Globus pallidus (tissue), 1 donor: ENCODE data around the gene SCUBE1.

Source experiments
- DNase-seq: peaks from one replicate; pipeline ENCODE4 v3.0.0-alpha.2; 2015; ENCODE audit warnings: low spot score

SCUBE1 gene

GRCh38 chr22:43277987-43278601 is 65.1 kb downstream of the SCUBE1 start:
- no peak for DNase-seq

DNA sequence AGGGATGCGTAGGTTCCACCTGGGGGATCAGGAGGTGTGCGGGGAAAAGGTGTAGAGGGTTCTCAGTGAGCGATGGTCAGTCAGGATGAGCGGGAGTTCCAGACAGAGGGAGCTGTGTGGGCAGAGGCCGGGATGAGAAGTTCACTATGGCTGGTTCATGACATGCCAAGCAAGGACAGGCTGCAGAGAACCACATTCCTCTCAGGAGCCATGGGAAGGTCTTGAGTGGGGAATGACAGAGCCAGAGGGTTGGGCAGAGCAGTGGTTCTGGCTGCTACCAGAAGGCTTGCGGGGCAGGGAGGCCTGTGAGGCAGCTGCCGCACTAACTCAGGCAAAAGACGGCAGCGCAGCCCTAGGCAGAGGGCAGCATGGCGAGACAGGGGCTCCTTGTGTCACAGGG is 66.1 kb downstream of the SCUBE1 start:
- DNase-seq: no peak

DNA sequence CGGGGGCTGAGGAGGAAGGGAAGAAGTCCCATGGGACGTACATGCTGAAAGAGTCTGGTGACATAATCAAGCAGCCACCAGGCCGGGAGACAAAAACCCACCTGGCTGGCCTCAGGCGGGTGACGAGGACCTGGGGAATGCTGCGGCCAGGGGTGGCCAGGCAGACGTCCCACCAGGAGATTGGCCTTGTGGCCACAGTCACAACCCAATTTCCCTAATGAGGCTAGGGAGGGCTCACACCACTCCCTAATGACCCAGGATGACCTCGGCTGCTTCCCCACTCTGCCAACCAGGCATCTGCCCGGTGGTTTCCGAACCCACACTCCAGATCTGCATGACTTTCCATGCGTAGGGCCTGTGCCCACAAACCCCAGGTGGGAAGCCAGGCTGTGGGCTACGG is 66.9 kb downstream of the SCUBE1 start:
- DNase-seq: no peak

- no peak for DNase-seq
Measured at GRCh38 chr22:43275545-43276317, 67.4 kb downstream of the SCUBE1 start.

DNA sequence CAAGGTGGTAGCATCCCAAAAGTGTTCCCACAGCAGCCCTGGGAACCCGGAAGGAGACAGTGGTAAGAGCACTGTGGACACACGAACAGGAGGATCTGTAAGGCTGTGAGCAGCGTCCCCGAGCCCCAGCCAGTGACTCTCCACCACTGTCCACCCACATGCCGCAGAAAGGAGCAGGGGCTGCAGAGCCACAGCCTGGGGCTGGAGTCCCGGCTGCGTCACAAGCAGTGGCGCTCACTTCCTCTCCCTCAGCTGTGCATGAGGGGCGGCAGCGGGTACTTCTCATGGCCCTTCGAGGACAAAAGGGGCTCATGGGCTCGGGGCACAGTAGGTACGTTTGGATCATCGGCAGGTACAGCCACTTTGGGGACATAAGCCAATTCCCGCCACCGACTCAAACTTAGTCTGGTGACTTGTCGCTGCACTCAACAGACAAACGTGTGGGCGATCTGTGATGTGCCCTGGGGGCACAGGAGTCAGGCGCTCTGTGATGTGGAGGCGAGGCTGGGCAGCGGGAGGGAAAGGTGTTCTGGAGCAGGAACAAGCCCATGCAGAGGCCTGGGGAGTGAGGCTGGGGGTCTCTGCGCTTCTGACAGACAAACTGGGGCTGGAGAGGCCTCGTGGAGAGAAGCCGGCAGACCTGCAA is 68.5 kb downstream of the SCUBE1 start:
- DNase-seq: no peak

- peak; percentile 36 for DNase-seq
Measured at GRCh38 chr22:43273902-43274484, 69.2 kb downstream of the SCUBE1 start.

GRCh38 chr22:43272869-43273318 is 70.3 kb downstream of the SCUBE1 start:
- DNase-seq: no peak

GRCh38 chr22:43272301-43272700 is 70.9 kb downstream of the SCUBE1 start:
- no peak for DNase-seq

DNA sequence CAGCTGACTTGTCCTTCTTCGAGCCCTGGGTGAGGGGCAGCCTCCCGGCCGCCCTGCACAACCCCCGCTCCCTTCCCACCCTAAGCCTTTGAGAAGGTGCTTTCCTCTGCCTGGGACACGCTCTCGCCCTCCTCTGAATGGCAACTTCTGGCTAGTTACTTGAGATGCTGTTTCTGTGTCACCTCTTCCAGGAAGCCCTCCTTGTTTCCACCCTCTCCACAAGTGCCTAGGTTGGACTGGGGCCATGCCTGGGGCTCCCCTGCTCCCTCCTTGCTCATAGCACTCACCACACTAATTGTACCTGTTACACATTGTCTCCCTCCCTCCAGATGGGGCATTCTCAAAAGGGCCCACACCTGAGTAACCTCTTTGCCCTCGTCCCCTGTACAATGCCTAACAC is 72.2 kb downstream of the SCUBE1 start:
- no peak for DNase-seq

DNA sequence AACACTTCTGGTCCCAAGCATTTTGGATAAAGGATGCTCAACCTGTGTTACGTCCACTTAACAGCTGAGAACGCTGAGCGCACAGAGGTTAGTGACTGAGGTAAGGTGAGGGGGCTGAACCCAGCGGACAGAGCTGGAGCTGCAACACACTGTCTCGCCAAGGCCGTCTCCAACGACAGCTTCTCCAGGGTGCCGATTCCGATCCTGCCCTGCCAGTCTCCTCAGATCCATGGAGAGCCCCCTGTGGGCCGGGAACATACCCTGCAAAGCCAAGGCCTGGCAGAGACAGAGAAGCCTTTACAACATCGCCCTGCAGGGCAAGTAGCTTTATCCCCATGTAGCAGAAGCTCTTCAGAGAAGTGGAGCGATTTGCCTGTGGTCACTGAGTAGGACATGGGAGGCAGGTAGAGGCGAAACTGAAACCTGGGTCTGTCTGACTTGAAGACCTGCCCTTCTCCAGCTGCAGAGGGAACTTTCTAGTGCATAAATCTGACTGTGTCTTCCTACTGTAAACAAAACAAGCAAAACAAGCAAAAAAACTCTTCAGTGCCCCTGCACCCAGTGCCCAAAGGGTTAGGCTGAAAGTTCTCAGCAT is 72.8 kb downstream of the SCUBE1 start:
- DNase-seq: no peak

DNA sequence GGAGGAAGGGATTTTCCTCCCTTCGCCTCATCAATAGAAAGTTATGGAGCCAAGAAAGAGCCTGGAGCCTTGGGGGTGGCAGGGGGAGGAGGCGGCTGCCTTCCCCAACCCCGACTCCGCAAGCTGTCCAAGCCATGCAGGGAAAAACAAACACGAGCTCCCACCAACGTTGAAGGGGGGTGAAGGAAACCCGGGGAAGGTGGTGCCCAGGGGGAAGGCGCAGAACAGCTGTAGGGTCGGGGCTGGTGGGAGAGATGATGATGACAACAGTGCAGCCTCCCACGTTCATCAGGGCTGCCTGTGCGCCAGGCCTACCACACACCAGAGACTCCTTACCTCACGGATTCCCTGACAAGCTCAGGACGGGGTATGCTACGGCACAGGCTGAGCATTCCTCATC is 73.5 kb downstream of the SCUBE1 start:
- DNase-seq: no peak

DNA sequence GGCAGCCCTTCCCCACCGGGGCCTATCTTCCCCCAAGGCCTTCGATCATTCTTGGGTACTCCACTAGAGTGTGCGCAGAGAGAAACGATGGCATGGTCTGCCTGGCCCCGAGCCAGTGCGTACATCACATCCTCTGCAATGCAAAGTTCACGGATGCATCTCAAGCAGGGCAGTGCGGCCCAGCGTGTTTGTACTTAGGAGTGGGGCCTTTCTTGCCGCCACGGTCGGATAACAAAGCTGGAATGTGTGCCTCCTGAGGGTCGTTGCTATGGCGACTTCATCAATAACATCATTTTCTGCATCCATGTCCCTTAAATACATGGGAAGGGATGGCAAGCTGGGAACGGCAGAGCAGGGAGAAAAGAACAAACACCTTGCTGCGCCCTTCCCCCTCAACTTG is 73.9 kb downstream of the SCUBE1 start:
- DNase-seq: no peak

DNA sequence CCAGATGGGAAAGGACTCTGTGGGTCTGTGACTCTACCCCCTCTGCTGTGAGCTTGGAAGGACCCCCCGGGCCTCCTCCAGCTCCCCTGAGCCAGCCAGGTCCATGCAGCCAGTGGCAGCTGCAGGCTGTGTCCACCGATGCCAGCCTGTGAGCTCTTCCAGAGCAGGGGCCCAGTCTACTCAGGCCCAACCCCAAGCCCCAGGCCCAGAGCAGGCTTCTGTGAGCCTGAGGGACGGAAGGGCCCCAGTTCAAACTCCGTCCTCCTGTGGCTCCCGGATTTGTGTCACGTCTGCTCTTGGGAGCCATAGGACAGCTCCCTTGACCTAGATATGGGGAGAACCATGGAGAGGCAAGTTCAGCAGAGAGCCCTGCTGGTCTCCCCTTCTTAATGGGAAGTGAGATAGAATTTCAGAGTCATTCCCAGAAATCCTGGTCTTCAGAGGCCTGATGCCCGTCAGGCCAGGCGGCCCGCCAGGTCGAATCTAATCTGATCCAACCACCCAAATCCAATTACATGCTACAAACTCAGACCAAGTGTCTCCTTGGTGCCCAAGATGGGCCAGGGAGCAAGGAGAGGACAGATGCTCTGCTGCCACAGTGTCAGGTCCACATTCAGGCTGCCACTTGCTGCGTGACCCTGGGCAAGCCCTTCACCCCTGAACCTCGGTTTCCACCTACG is 75.1 kb downstream of the SCUBE1 start:
- no peak for DNase-seq

GRCh38 chr22:43267332-43267980 is 75.7 kb downstream of the SCUBE1 start:
- DNase-seq: no peak

GRCh38 chr22:43266076-43266475 is 77.1 kb downstream of the SCUBE1 start:
- DNase-seq: no peak

GRCh38 chr22:43263645-43264514 is 79.3 kb downstream of the SCUBE1 start:
- no peak for DNase-seq

GRCh38 chr22:43262990-43263644 is 80.1 kb downstream of the SCUBE1 start:
- no peak for DNase-seq

DNA sequence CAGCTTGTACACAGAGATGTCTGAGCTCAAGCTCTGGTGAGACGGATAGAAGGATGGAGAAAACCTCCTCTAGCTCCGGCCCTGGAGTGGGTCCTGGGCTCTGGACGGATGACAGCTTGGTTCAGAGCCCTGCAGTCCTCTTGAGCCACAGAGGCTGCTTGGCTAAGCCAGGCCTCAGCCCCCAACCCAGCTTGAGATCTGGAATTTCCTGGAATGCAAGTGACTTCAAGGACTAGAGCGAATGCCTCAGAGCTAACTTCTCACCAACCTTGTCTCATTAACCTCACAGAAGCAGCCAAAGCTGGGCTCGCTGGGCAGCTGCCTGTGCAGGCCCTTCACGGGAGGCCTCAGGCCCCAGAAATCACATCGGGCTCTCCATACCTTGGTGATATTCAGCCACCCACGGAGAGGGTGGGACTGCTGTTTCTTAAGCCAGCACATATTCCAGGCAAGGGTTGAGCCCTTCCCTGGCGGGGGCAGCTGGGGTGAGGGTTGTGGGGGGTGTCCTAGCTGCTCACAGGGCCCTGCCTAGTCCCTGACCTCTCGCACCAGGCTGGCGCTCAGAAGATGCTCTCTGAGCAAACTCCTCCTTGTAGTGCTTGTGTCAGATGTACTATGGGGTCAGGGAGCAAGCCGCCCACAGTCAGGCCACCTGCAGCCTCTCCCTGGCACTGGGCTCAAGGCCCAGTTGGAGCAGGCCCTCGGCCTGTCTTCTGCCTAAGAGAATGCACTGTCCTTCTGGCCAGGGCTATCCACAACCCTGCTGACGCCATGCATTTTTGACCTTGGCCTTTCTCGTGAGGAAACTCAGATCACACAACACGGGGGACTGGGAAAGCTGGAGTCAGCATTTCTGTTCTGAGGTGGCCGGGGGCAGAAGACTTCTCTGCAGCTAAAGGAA is 82.6 kb downstream of the SCUBE1 start:
- no peak for DNase-seq

DNA sequence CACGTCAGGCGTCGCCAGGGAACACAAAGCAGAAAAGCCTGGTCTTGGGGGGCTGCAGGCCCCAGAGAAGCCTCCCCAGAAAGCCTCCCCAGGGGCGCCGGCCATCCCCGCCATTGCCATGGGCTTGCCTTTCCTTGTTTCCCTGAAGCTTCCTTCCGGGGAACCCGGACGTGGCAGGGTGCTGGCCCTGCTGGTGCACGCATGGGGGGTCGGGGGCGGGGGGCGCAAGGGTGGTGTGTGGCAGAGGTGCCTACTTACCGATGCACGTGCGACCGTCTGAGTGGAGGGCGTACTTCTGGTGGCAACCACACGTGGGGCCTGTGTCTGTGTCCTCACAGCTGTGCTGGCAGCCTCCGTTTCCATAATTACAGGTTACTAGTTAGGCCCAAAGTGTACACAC is 85.2 kb downstream of the SCUBE1 start:
- no peak for DNase-seq
